Measurements from ENCODE around the gene SMAD5.

Gene SMAD5

GRCh38 chr5:136226401-136226800 is 93.8 kb downstream of the SMAD5 start:
- no peak for DNase-seq

GRCh38 chr5:136228136-136228757 is 95.6 kb downstream of the SMAD5 start:
- no peak for DNase-seq

GRCh38 chr5:136230176-136230575 is 97.5 kb downstream of the SMAD5 start:
- DNase-seq = no peak

GRCh38 chr5:136232316-136232715 is 99.7 kb downstream of the SMAD5 start:
- no peak for DNase-seq

Data from stimulated activated CD4-positive, alpha-beta T cell treated with anti-CD3 and anti-CD28 coated beads, Interleukin-2, amount 100 ng/mL, for 24 hours (primary cell).